Common myeloid progenitor, CD34-positive (primary cell): ENCODE results near the gene CEP250.
A peak's percentile ranks its signal among the peaks of the same experiment; 100 is the strongest.
"Not testable (repeated sequence)": the region's sequence is repeated elsewhere in the genome, so short reads cannot be mapped to it uniquely, and the experiment has no call there.

Source experiments
- CTCF ChIA-PET: fragments of 350-600 bp; sonication (Branson Sonifier 250); formaldehyde crosslinking; loops from one replicate; lab custom pipeline; 2021; ENCODE audit warnings: antibody characterized with exemption; lab: Charles Lee
- POLR2A ChIA-PET: fragments of 350-600 bp; sonication (Branson Sonifier 250); formaldehyde crosslinking; loops from one replicate; lab custom pipeline; 2021; ENCODE audit warnings: antibody characterized with exemption; lab: Charles Lee
- DNase-seq, 3 donors: peaks; one replicate each; pipeline versions ENCODE4 v3.0.0 to v3.0.0-alpha.2; 2013
- H3K27ac ChIP-seq, 2 experiments: 1 replicate in 1 of 2; 2 replicates in 1 of 2; pipeline ENCODE4 v1.7.0; 2013; ENCODE audit warnings: inconsistent platforms in 2 of 2, low read length in 2 of 2, mild to moderate bottlenecking in 2 of 2, low read depth in 1 of 2, moderate library complexity in 1 of 2; ENCODE audit not compliant: severe bottlenecking in 2 of 2, insufficient read depth in 1 of 2, poor library complexity in 1 of 2
- H3K27me3 ChIP-seq, 5 experiments: replicated peaks in 2 of 5; 1 replicate in 3 of 5; 2 replicates in 2 of 5; pipeline versions ENCODE4 v1.6.1 to v1.7.0; 2013; ENCODE audit warnings: low read length in 4 of 5, mild to moderate bottlenecking in 2 of 5, moderate library complexity in 2 of 5, inconsistent platforms in 1 of 5; ENCODE audit not compliant: insufficient read depth in 5 of 5, control insufficient read depth in 4 of 5
- H3K36me3 ChIP-seq, 4 experiments: 1 replicate in 2 of 4; 2 replicates in 2 of 4; pipeline versions ENCODE4 v1.6.1 to v1.7.0; 2013; ENCODE audit warnings: low read length in 3 of 4, control low read depth in 1 of 4, mild to moderate bottlenecking in 1 of 4; ENCODE audit not compliant: control insufficient read depth in 4 of 4, insufficient read depth in 4 of 4
- H3K4me1 ChIP-seq, 4 experiments: 1 replicate in 3 of 4; 2 replicates in 1 of 4; pipeline versions ENCODE4 v1.6.1 to v1.7.1; 2013; ENCODE audit warnings: low read length in 3 of 4, mild to moderate bottlenecking in 3 of 4, control low read depth in 1 of 4, inconsistent platforms in 1 of 4, moderate library complexity in 1 of 4; ENCODE audit not compliant: control insufficient read depth in 4 of 4, insufficient read depth in 4 of 4; ENCODE audit errors: control extremely low read depth in 1 of 4
- H3K4me3 ChIP-seq, 7 experiments: 1 replicate in 4 of 7; 2 replicates in 3 of 7; pipeline versions ENCODE4 v1.5.1 to v1.7.0; 2013; ENCODE audit warnings: mild to moderate bottlenecking in 7 of 7, low read length in 6 of 7, moderate library complexity in 6 of 7, inconsistent platforms in 2 of 7, low read depth in 2 of 7, control low read depth in 1 of 7; ENCODE audit not compliant: insufficient read depth in 4 of 7, control insufficient read depth in 1 of 7; ENCODE audit errors: extremely low read depth in 1 of 7
- H3K9me3 ChIP-seq, 5 experiments: 1 replicate in 4 of 5; 2 replicates in 1 of 5; pipeline versions ENCODE4 v1.6.1 to v1.7.1; 2013; ENCODE audit warnings: low read length in 4 of 5, mild to moderate bottlenecking in 2 of 5, inconsistent platforms in 1 of 5, low read depth in 1 of 5, moderate library complexity in 1 of 5; ENCODE audit not compliant: control insufficient read depth in 4 of 5, insufficient read depth in 2 of 5; ENCODE audit errors: control extremely low read depth in 1 of 5
- WGBS: methylation state at CpG from one replicate; pipeline ENCODE4 v1.1.5; 2013; ENCODE audit not compliant: insufficient coverage; 5-methylcytosine and 5-hydroxymethylcytosine counted together

The CEP250 gene

GRCh38 chr20:35451295-35451694, 4.1 kb upstream of the CEP250 start:
- no peak overlapping the region for H3K4me3 ChIP-seq
- ChIA-PET CTCF (no interaction called here), POLR2A (no interaction called here)
- H3K9me3 ChIP-seq: no peaks in the 10 kb centered on the region
- H3K36me3 ChIP-seq: no peaks in the 10 kb centered on the region
- H3K4me1 ChIP-seq: peaks cover 0 to 22% (median 8%) of the 10 kb centered on the region in 4 experiments
- no peaks in the 10 kb centered on the region for H3K27me3 ChIP-seq
- 98% methylated on average over 4 of the region's 6 CpGs for WGBS
- no peak overlapping the region for H3K27ac ChIP-seq
- no peak for DNase-seq

DNA sequence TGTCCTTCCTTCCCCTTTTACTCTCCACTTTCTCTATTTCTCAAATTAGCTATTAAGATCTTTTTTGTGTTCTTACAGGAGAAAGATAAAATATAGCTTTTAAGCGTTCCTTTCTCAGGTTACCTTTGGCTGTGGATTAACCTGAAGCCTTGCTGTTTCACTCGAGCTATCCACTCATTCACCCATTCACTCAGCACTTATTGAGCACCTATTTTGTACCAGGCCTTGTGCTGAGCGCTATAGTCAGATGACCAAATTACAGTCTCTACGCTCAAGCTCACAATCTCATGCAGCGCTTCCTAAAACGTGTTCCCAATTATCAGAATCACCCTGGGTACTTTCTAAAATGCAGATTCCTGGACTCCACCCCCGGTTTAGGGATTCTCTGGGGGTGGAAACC, 1.8 kb upstream of the CEP250 start:
- H3K9me3 ChIP-seq: no peaks in the 10 kb centered on the region
- CTCF ChIA-PET: interaction anchor here (0.7 to 1.8 kb wide), 6 partner anchors 9 to 409 kb away, joined by 3 to 7 read pairs (median 4); no protein-coding TSS in a partner anchor
- H3K4me1 ChIP-seq: peaks cover 0 to 20% (median 8%) of the 10 kb centered on the region in 4 experiments
- POLR2A ChIA-PET: no interaction called here
- no peaks in the 10 kb centered on the region for H3K27me3 ChIP-seq
- no peaks in the 10 kb centered on the region for H3K36me3 ChIP-seq
- 97% methylated on average over 7 of the region's 7 CpGs for WGBS
- H3K27ac ChIP-seq: no peak overlapping the region
- no peak for DNase-seq
- H3K4me3 ChIP-seq: peak overlapping the region in 3 of 7 experiments; percentile 87 to 95 (median 90)

DNA sequence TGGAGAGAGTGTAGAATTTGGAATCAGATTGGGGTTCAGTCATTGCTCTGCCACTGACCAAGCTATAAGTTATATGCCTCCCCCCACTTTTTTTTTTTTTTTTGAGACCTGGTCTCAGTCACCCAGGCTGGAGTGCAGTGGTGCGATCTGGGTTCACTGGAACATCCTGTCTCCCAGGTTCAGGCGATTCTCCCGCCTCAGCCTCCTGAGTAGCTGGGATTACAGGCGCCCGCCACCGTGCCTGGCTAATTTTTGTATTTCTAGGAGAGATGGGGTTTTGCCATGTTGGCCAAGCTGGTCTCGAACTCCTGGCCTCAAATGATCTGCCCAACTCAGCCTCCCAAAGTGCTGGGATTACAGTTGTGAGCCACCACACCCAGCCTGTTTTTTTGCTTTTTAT, 1.3 kb downstream of the CEP250 start:
- not testable (repeated sequence) for H3K9me3 ChIP-seq, H3K27ac ChIP-seq, H3K27me3 ChIP-seq, DNase-seq
- CTCF ChIA-PET: interaction anchor here (0.6 to 3.1 kb wide), 7 partner anchors 10 to 246 kb away, joined by 3 to 19 read pairs (median 4); no protein-coding TSS in a partner anchor
- POLR2A ChIA-PET: interaction anchor here (0.6 kb wide), 2 partner anchors 10 to 67 kb away, joined by 4 read pairs; no protein-coding TSS in a partner anchor
- Histone ChIP-seq H3K36me3 (peaks cover 5 to 18% (median 17%) of the 10 kb centered on the region in 4 experiments), H3K4me1 (peaks cover 0 to 23% (median 8%) of the 10 kb centered on the region in 4 experiments), H3K4me3 (peak overlapping the region in 1 of 7 experiments; percentile 87)
- WGBS: 100% methylated on average over 4 of the region's 7 CpGs

GRCh38 chr20:35457539-35457938, 2.1 kb downstream of the CEP250 start:
- H3K4me3 ChIP-seq, H3K27me3 ChIP-seq, H3K9me3 ChIP-seq, H3K27ac ChIP-seq, POLR2A ChIA-PET, DNase-seq: not testable (repeated sequence)
- Histone ChIP-seq H3K36me3 (peaks cover 9 to 26% (median 24%) of the 10 kb centered on the region in 4 experiments), H3K4me1 (peaks cover 0 to 23% (median 8%) of the 10 kb centered on the region in 4 experiments)
- 92% methylated on average over 2 of the region's 2 CpGs for WGBS
- CTCF ChIA-PET: interaction anchor here (1.2 to 3.1 kb wide), 5 partner anchors 9 to 19 kb away, joined by 3 to 19 read pairs (median 5); no protein-coding TSS in a partner anchor

DNA sequence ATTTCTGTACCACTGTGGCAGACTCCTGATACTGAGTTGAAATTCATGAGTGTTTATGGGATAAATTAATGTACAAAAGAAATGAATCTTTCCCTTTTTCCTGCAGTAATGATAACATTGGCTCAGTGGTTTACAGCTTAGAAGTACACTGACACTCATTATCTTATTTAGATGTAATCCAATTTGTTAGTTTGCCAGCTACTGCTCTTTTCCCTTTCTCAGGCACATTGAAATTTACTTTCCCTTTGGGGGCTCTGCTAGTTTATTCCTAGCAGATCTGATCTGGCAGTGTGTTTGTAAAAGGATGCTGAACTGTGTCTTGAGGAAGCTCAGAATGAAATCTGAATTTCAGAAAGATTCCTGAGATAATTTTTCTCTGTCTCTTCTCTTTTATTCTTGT, 3.0 kb downstream of the CEP250 start:
- CTCF ChIA-PET: interaction anchor here (1.5 to 3.1 kb wide), 3 partner anchors 8 to 12 kb away, joined by 5 to 19 read pairs (median 9); no protein-coding TSS in a partner anchor
- POLR2A ChIA-PET: interaction anchor here (0.5 kb wide), 1 partner anchor 74 kb away, joined by 4 read pairs; no protein-coding TSS in a partner anchor

GRCh38 chr20:35461620-35462019, 6.2 kb downstream of the CEP250 start:
- Histone ChIP-seq H3K9me3 (no peaks in the 10 kb centered on the region), H3K36me3 (peaks cover 12 to 57% (median 39%) of the 10 kb centered on the region in 4 experiments), H3K4me1 (peaks cover 0 to 3% (median 0%) of the 10 kb centered on the region in 4 experiments), H3K4me3 (no peak overlapping the region), H3K27ac (no peak overlapping the region), H3K27me3 (no peaks in the 10 kb centered on the region)
- ChIA-PET CTCF (interaction anchor here (0.9 to 6.8 kb wide), 6 partner anchors 10 to 210 kb away, joined by 3 to 35 read pairs (median 6); no protein-coding TSS in a partner anchor), POLR2A (no interaction called here)
- DNase-seq: no peak
- WGBS: no CpG with 5 or more reads among the region's 3 CpGs

More for the DNA sequence above, 3.0 kb downstream of the CEP250 start:
- H3K36me3 ChIP-seq: peaks cover 9 to 31% (median 26%) of the 10 kb centered on the region in 4 experiments
- no peak for DNase-seq
- H3K9me3 ChIP-seq: no peaks in the 10 kb centered on the region
- no peaks in the 10 kb centered on the region for H3K27me3 ChIP-seq
- peaks cover 0 to 20% (median 8%) of the 10 kb centered on the region in 4 experiments for H3K4me1 ChIP-seq
- H3K27ac ChIP-seq: no peak overlapping the region
- H3K4me3 ChIP-seq: no peak overlapping the region

DNA sequence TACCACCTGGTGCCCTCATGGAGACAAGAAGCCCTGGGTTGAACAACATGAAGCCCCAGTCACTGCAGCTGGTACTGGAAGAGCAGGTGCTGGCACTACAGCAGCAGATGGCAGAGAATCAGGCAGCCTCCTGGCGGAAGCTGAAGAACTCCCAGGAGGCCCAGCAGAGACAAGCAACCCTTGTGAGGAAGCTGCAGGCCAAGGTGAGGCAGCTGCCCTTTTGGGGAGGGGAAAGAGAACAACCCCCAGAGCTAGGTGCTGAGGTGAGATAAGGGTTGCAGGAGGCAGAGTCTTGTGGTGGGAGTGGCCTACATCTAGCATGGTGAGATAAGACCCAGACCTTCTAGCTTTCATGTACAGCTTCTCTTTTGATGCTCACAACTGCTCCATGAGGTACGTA, 7.0 kb downstream of the CEP250 start:
- CTCF ChIA-PET: interaction anchor here (0.9 to 6.8 kb wide), 8 partner anchors 9 to 209 kb away, joined by 3 to 35 read pairs (median 5); no protein-coding TSS in a partner anchor
- peaks cover 12 to 64% (median 43%) of the 10 kb centered on the region in 4 experiments for H3K36me3 ChIP-seq
- no peak overlapping the region for H3K27ac ChIP-seq
- peak in 2 of 3 donors; percentile 35 to 62 for DNase-seq
- POLR2A ChIA-PET: no interaction called here
- no peaks in the 10 kb centered on the region for H3K9me3 ChIP-seq
- H3K27me3 ChIP-seq: no peaks in the 10 kb centered on the region
- 86% methylated on average over 1 of the region's 2 CpGs for WGBS
- H3K4me3 ChIP-seq: no peak overlapping the region
- H3K4me1 ChIP-seq: peaks cover 0 to 3% (median 0%) of the 10 kb centered on the region in 4 experiments
